Panc1 (cell line): ENCODE measurements around the gene SLC1A3. TPM values are rescaled to one million over a fixed set of nuclear protein-coding genes. Genes with fewer than 3 reads are reported as not detected.

ENCODE experiments used
- ATAC-seq: fragments of 200-7000 bp; cut with Tn5 transposase; 2 replicates; pipeline ENCODE4 v1.9.1; 2020; ENCODE audit warnings: mild to moderate bottlenecking, moderate library complexity
- BruUV-seq: library from RNA; stranded (reverse); fragments of 400-500 nt; replicated peaks from 2 replicates; lab custom pipeline; 2021; lab: Mats Ljungman, UMichigan
- CTCF ChIA-PET: fragments of 300-600 bp; sonication (Branson Sonifier 250); formaldehyde crosslinking; loops from one replicate; lab custom pipeline; 2022; ENCODE audit warnings: antibody characterized with exemption; lab: Charles Lee
- POLR2A ChIA-PET: fragments of 300-600 bp; sonication (Branson Sonifier 250); formaldehyde crosslinking; loops from one replicate; lab custom pipeline; 2022; ENCODE audit warnings: antibody characterized with exemption; lab: Charles Lee
- DNase-seq: peaks from one replicate; pipeline ENCODE4 v3.0.0-alpha.2; 2010; ENCODE audit warnings: low read depth, low spot score
- H3K27ac ChIP-seq: 2 replicates; pipeline ENCODE4 v1.5.1; 2011; ENCODE audit warnings: mild to moderate bottlenecking, low read length, inconsistent platforms
- H3K27me3 ChIP-seq: fragments of 200-500 bp; sonication (Bioruptor generic); 2 replicates; pipeline ENCODE4 v1.6.0; 2014; ENCODE audit warnings: low read length, inconsistent platforms; ENCODE audit not compliant: control insufficient read depth, insufficient read depth
- H3K36me3 ChIP-seq: fragments of 200-500 bp; sonication (Bioruptor generic); 2 replicates; pipeline ENCODE4 v1.5.1; 2014; ENCODE audit warnings: inconsistent platforms, mild to moderate bottlenecking, low read length, moderate library complexity; ENCODE audit not compliant: control insufficient read depth, insufficient read depth
- H3K4me1 ChIP-seq: 2 replicates; pipeline ENCODE4 v1.5.1; 2011; ENCODE audit warnings: inconsistent platforms, mild to moderate bottlenecking, low read length, moderate library complexity; ENCODE audit not compliant: control insufficient read depth, insufficient read depth
- H3K4me3 ChIP-seq, 2 experiments: 2 replicates each; pipeline ENCODE4 v1.5.1; 2011 to 2012; ENCODE audit warnings: low read depth in 2 of 2, low read length in 2 of 2, mild to moderate bottlenecking in 2 of 2, inconsistent platforms in 1 of 2, moderate library complexity in 1 of 2
- H3K9me3 ChIP-seq: fragments of 200-500 bp; sonication (Bioruptor generic); 2 replicates; pipeline ENCODE4 v1.5.1; 2014; ENCODE audit warnings: low read depth, mild to moderate bottlenecking, inconsistent platforms, low read length, moderate library complexity; ENCODE audit not compliant: control insufficient read depth, insufficient read depth
- CTCF ChIP-seq: fragments of 450-650 bp; IDR thresholded peaks from 2 replicates; pipeline ENCODE4 v1.5.1; 2017; ENCODE audit warnings: mild to moderate bottlenecking
- POLR2AphosphoS5 ChIP-seq: IDR thresholded peaks from 2 replicates; pipeline ENCODE4 v1.6.1; 2012; ENCODE audit warnings: mild to moderate bottlenecking, low read depth, low read length, moderate library complexity
- REST ChIP-seq, 2 experiments: IDR thresholded peaks; 2 replicates each; pipeline ENCODE4 v1.6.1; 2011 to 2012; ENCODE audit warnings: low read depth in 2 of 2, control low read depth in 1 of 2, low read length in 1 of 2, mild to moderate bottlenecking in 1 of 2, moderate library complexity in 1 of 2; ENCODE audit not compliant: insufficient read depth in 1 of 2
- SIN3A ChIP-seq: IDR thresholded peaks from 2 replicates; pipeline ENCODE4 v1.6.1; 2012; ENCODE audit warnings: low read depth, mild to moderate bottlenecking, low read length, moderate library complexity, borderline replicate concordance; ENCODE audit not compliant: insufficient read depth
- TCF7L2 ChIP-seq: IDR thresholded peaks from 2 replicates; pipeline ENCODE4 v1.6.1; 2011; ENCODE audit warnings: mild to moderate bottlenecking, low read depth, low read length, inconsistent platforms
- in situ Hi-C: cut with HindIII; loops from 2 replicates; pipeline ENCODE4 v1.10.0; 2016; ENCODE audit warnings: low sequenced_read_pairs, low pct_unique_long_range_greater_than_20kb
- intact Hi-C: fragments of 100-400 bp; cut with micrococcal nuclease; formaldehyde crosslinking; loops from one replicate; pipeline ENCODE4 v1.10.0; 2022; ENCODE audit not compliant: unreplicated experiment
- total RNA-seq: library from RNA; stranded (reverse); gene quantifications from one replicate; pipeline ENCODE4 v1.2.1, GENCODE V29; 2021; ENCODE audit not compliant: unreplicated experiment

SLC1A3 gene
- total RNA-seq, 1 experiment from 2014 or later = 0.13 TPM

- Histone ChIP-seq H3K36me3 (no peaks in the 10 kb centered on the region), H3K27ac (no peak overlapping the region), H3K4me3 (peak overlapping the region; percentile 41 to 59), H3K9me3 (no peaks in the 10 kb centered on the region), H3K27me3 (no peaks in the 10 kb centered on the region; the same call in 1 of the 2 replicates), H3K4me1 (peaks cover 4% of the 10 kb centered on the region; the same call in 1 of the 2 replicates)
- ChIA-PET CTCF (interaction anchor here (0.6 to 0.8 kb wide), 10 partner anchors 10 to 611 kb away, joined by 3 to 16 read pairs (median 4); no protein-coding TSS in a partner anchor), POLR2A (no interaction called here)
- no TSS peak for BruUV-seq
- in situ Hi-C loops (no loop called here), intact Hi-C loops (loop anchor here (2.0 to 5.0 kb wide), 2 partner anchors 183 to 426 kb away; no protein-coding TSS in a partner anchor)
- TF ChIP-seq CTCF (peak; percentile 93), TCF7L2 (no peak), SIN3A (no peak), REST (IDR thresholded peaks at IDR 0.05; ENCODE audit: insufficient read depth in 1 of 2, low read depth in 2 of 2, low read length in 1 of 2) (no peak), POLR2AphosphoS5 (no peak)
- ATAC-seq = peak; percentile 96
- peak; percentile 52 for DNase-seq
These were observed 83.9 kb downstream of the SLC1A3 start for GRCh38 chr5:36690041-36690961.

GRCh38 chr5:36691226-36691625 is 84.8 kb downstream of the SLC1A3 start:
- H3K9me3 ChIP-seq = no peaks in the 10 kb centered on the region
- H3K4me3 ChIP-seq = no peak overlapping the region
- no peak for TF ChIP-seq REST (IDR thresholded peaks at IDR 0.05; ENCODE audit: insufficient read depth in 1 of 2, low read depth in 2 of 2, low read length in 1 of 2)
- BruUV-seq = no TSS peak
- ChIA-PET POLR2A (no interaction called here), CTCF (no interaction called here)
- H3K4me1 ChIP-seq = peaks cover 4% of the 10 kb centered on the region; the same call in 1 of the 2 replicates
- no peak overlapping the region for H3K27ac ChIP-seq
- H3K27me3 ChIP-seq = no peaks in the 10 kb centered on the region; the same call in 1 of the 2 replicates
- ATAC-seq = no peak
- in situ Hi-C loops = no loop called here
- no peaks in the 10 kb centered on the region for H3K36me3 ChIP-seq
- intact Hi-C loops = loop anchor here (2.0 to 5.0 kb wide), 2 partner anchors 184 to 426 kb away; no protein-coding TSS in a partner anchor
- DNase-seq = no peak
